GM06990 (cell line): ENCODE results near the gene NOTO.

Experiments
- DNase-seq: peaks from one replicate; pipeline ENCODE4 v3.0.0-alpha.2; 2011; ENCODE audit not compliant: insufficient read length; ENCODE audit errors: extremely low read depth
- H3K27me3 ChIP-seq: replicated peaks from 2 replicates; pipeline ENCODE4 v1.6.0; 2011; ENCODE audit warnings: low read length; ENCODE audit not compliant: control insufficient read depth, insufficient read depth
- H3K36me3 ChIP-seq: 2 replicates; pipeline ENCODE4 v1.5.1; 2011; ENCODE audit warnings: low read length; ENCODE audit not compliant: control insufficient read depth, insufficient read depth
- H3K4me3 ChIP-seq: replicated peaks from 2 replicates; pipeline ENCODE4 v1.5.1; 2011; ENCODE audit warnings: low read depth, mild to moderate bottlenecking, control low read depth, low read length
- CTCF ChIP-seq: IDR thresholded peaks from 2 replicates; pipeline ENCODE4 v1.5.1; 2011; ENCODE audit warnings: low read length, control low read depth, mild to moderate bottlenecking, inconsistent platforms; ENCODE audit not compliant: insufficient read depth, poor library complexity, severe bottlenecking

The NOTO gene

DNA sequence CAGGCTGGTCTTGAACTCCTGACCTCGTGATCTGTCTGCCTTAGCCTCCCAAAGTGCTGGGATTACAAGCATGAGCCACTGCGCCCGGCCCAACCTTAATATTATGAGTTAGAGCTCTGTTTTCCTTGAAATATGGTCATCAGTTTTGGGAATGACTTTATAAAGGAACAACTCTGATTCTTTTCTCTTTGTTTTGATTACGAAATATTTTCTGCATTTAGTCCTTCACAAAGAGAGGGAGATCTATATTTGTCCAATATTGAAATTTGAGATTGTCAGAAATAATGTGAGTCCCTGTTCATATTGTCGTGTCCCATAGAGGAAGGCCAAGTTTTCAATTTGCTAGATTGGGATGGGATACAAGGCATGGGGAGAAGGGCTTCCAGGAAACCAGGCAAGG lies 14.8 kb downstream of the NOTO start:
- no peak for TF ChIP-seq CTCF
- DNase-seq, result no peak
- Histone ChIP-seq H3K4me3 (no peak overlapping the region), H3K27me3 (no peaks in the 10 kb centered on the region), H3K36me3 (no peaks in the 10 kb centered on the region; the same call in none of the 2 replicates)

DNA sequence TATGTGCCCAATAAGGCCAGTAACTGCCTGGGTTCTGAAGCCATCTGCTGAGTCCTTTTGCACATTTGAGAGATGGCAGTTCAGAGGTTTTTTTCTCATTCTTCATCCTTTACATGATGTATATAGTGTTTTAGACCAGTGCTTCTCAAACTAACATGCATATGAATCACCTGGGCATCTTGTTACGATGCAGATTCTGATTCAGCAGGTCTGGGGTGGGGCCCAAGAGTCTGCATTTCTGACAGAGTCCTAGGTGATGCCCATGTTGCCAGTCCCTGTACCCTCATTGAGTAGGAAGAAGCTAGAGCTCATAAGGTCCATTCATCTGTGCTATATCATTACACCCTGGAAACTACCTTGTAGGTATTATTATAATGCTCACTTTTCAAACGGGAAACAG lies 15.5 kb downstream of the NOTO start:
- DNase-seq, result no peak

GRCh38 chr2:73218298-73218697 lies 15.9 kb downstream of the NOTO start:
- no peak for DNase-seq
- Histone ChIP-seq H3K4me3 (no peak overlapping the region), H3K36me3 (peaks cover under 1% of the 10 kb centered on the region), H3K27me3 (no peaks in the 10 kb centered on the region)
- no peak for TF ChIP-seq CTCF

More for the DNA sequence above, 15.5 kb downstream of the NOTO start:
- no peaks in the 10 kb centered on the region; the same call in none of the 2 replicates for H3K36me3 ChIP-seq
- no peak overlapping the region for H3K4me3 ChIP-seq
- H3K27me3 ChIP-seq, result no peaks in the 10 kb centered on the region
- TF ChIP-seq CTCF, result no peak

GRCh38 chr2:73223821-73224220 lies 21.4 kb downstream of the NOTO start:
- Histone ChIP-seq H3K36me3 (peaks cover 20% of the 10 kb centered on the region), H3K27me3 (no peaks in the 10 kb centered on the region), H3K4me3 (no peak overlapping the region)
- no peak for DNase-seq
- no peak for TF ChIP-seq CTCF

- H3K36me3 ChIP-seq, result peaks cover 20% of the 10 kb centered on the region
- TF ChIP-seq CTCF, result no peak
- no peaks in the 10 kb centered on the region for H3K27me3 ChIP-seq
- no peak overlapping the region for H3K4me3 ChIP-seq
- DNase-seq, result no peak
These were observed 23.4 kb downstream of the NOTO start for GRCh38 chr2:73225513-73226360.
